GM06990 (cell line): Measurements from ENCODE around the gene PFKFB3.
A peak's percentile ranks its signal among the peaks of the same experiment; 100 is the strongest.

Experiments
- DNase-seq: peaks from one replicate; pipeline ENCODE4 v3.0.0-alpha.2; 2011; ENCODE audit not compliant: insufficient read length; ENCODE audit errors: extremely low read depth
- H3K27me3 ChIP-seq: replicated peaks from 2 replicates; pipeline ENCODE4 v1.6.0; 2011; ENCODE audit warnings: low read length; ENCODE audit not compliant: control insufficient read depth, insufficient read depth
- H3K36me3 ChIP-seq: 2 replicates; pipeline ENCODE4 v1.5.1; 2011; ENCODE audit warnings: low read length; ENCODE audit not compliant: control insufficient read depth, insufficient read depth
- H3K4me3 ChIP-seq: replicated peaks from 2 replicates; pipeline ENCODE4 v1.5.1; 2011; ENCODE audit warnings: low read depth, mild to moderate bottlenecking, control low read depth, low read length
- CTCF ChIP-seq: IDR thresholded peaks from 2 replicates; pipeline ENCODE4 v1.5.1; 2011; ENCODE audit warnings: low read length, control low read depth, mild to moderate bottlenecking, inconsistent platforms; ENCODE audit not compliant: insufficient read depth, poor library complexity, severe bottlenecking

The PFKFB3 gene

GRCh38 chr10:6202684-6203330 is at the start of gene PFKFB3:
Gene PFKFB3, plus strand, starts transcription at chr10:6202932. Its CDS starts 329 bp downstream, at chr10:6203261.
- peak; percentile 89 for DNase-seq
- TF ChIP-seq CTCF = peak; percentile 68
- no peaks in the 10 kb centered on the region; the same call in 1 of the 2 replicates for H3K27me3 ChIP-seq
- H3K4me3 ChIP-seq = peak within 1 kb of the TSS; percentile 73
- no peaks in the 10 kb centered on the region for H3K36me3 ChIP-seq

- DNase-seq = no peak
- no peak overlapping the region for H3K4me3 ChIP-seq
- H3K36me3 ChIP-seq = no peaks in the 10 kb centered on the region
- no peaks in the 10 kb centered on the region for H3K27me3 ChIP-seq
- TF ChIP-seq CTCF = no peak
Observed at GRCh38 chr10:6153845-6154244, 48.9 kb upstream of the PFKFB3 start.

- no peak for DNase-seq
- Histone ChIP-seq H3K36me3 (no peaks in the 10 kb centered on the region), H3K27me3 (no peaks in the 10 kb centered on the region), H3K4me3 (no peak overlapping the region)
- no peak for TF ChIP-seq CTCF
Observed at GRCh38 chr10:6154566-6154965, 48.2 kb upstream of the PFKFB3 start.

GRCh38 chr10:6158276-6158675 is 44.5 kb upstream of the PFKFB3 start:
- Histone ChIP-seq H3K36me3 (no peaks in the 10 kb centered on the region), H3K4me3 (no peak overlapping the region), H3K27me3 (no peaks in the 10 kb centered on the region)
- TF ChIP-seq CTCF = no peak
- no peak for DNase-seq

- DNase-seq = no peak
- no peak overlapping the region for H3K4me3 ChIP-seq
Observed at GRCh38 chr10:6161921-6162320, 40.8 kb upstream of the PFKFB3 start.

More at GRCh38 chr10:6161921-6162320, 40.8 kb upstream of the PFKFB3 start:
- TF ChIP-seq CTCF = no peak
- H3K27me3 ChIP-seq = no peaks in the 10 kb centered on the region
- H3K36me3 ChIP-seq = peaks cover 3% of the 10 kb centered on the region
